HK-2 (cell line): ENCODE results near the gene PRKCD.

ENCODE experiments used
- DNase-seq: peaks from one replicate; pipeline ENCODE4 v3.0.0-alpha.2; 2018; ENCODE audit not compliant: unreplicated experiment

The PRKCD gene

GRCh38 chr3:53170325-53171063, 9.5 kb downstream of the PRKCD start:
- DNase-seq: no peak

GRCh38 chr3:53171064-53171418, 10.0 kb downstream of the PRKCD start:
- DNase-seq: no peak

DNA sequence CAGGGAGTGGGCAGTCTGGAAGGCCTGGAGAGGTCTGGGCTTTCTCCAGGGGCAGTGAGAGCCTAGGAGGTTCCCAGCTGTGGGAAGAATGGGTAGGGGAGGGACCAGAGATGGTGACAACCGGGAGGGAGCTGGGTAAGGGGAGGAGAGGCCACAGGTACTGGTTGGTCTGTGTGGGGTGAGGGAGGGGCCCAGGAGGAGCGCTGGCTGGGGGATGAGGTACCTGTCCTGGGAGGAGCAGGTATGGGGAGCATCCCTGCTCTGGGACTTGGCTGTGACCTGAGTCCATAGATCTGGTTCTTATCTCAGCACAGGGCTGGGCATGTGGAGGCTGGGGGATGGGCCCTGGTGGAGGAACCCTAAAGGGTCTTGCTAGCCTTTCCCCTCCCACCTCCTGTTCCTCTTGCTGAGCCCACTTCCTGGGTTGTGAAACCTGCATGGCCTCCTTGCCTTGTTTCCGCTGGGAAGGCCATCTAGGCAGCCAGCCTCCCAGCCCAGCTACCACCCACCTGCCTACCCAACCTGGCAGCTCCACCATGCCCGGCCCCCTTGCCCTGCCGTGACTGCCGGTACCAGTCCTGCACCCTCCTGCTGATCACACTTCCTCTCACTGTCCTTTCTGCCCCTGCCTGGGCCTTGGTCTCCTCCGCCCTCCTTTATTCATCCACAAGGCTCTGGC, 11.0 kb downstream of the PRKCD start:
- DNase-seq: no peak

DNA sequence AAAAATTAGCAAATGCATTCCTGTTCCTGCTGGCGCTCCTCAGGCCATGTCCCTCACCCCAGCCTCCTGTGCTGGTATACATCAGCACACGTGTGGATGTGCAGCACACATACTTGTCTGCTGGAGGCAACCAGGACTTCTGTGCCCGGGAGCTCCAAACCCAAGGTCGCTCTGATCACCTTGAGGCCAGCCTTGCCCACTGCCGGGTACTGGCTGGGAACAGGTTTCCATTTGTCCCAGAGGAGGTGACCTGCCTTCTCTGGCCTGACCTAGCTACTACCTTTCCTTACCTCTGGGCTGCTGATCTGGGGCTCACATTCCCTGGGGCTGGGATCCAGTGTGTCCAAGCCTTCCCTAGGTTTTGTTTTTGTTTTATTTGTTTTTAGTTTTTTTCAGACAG, 12.1 kb downstream of the PRKCD start:
- no peak for DNase-seq

- no peak for DNase-seq
Measured at GRCh38 chr3:53174346-53175250, 13.6 kb downstream of the PRKCD start.

- DNase-seq: no peak
Measured at GRCh38 chr3:53175613-53176540, 14.9 kb downstream of the PRKCD start.

DNA sequence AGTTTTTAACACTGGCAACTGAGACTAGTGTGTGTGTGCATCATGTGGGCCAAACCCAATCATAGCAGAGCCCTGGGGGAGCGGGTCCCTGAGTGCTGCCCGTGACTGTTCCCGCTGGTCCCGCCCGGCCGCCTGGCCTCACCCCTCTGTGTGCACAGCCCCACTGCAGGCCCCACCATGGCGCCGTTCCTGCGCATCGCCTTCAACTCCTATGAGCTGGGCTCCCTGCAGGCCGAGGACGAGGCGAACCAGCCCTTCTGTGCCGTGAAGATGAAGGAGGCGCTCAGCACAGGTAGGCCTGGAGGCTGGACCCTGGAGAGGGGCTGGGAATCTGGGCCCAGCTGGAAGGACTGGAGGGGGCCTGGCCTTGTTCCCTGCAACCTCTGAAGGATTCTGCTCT, 17.2 kb downstream of the PRKCD start:
- no peak for DNase-seq

DNA sequence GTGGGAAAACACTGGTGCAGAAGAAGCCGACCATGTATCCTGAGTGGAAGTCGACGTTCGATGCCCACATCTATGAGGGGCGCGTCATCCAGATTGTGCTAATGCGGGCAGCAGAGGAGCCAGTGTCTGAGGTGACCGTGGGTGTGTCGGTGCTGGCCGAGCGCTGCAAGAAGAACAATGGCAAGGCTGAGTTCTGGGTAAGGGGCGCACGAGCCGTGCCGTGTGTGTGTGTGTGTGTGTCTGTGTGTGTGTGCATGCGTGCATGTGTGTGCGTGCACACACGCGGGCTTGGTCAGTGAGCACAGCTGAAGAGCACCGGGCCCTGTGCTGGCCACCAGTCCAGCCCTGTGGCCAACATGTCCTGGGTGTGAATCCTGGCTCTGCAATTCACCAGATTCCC, 18.6 kb downstream of the PRKCD start:
- no peak for DNase-seq

GRCh38 chr3:53180305-53181023, 19.5 kb downstream of the PRKCD start:
- DNase-seq: no peak

DNA sequence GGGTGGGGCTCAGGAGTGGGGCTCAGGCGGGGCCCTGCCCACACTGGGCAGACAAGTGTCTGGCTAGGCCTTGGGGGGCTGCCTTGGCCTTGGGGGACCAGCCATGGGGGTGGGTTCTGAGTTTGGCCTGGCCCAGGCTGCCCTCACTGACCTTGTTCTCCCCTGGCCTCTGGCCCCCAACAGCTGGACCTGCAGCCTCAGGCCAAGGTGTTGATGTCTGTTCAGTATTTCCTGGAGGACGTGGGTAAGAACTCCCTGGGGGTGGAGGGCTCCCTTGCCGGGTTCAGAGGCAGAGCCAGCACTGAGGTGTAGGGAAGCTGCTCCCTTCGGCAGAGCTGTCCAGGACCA, 20.0 kb downstream of the PRKCD start:
- DNase-seq: no peak

DNA sequence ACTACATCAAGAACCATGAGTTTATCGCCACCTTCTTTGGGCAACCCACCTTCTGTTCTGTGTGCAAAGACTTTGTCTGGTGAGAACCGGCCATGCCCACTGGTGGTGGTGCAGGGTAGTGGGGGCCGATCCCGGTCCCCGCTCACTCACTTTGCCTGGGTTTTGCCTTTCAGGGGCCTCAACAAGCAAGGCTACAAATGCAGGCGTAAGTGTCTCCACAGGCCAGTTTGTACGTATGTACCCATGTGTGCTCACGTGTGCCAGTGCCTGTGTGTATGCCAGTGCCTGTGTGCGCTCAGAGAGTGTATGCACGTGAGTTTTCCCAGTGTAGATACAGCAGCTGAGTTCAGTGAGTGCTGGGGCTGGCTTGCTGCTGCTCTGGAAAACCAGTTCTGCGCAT, 20.5 kb downstream of the PRKCD start:
- no peak for DNase-seq

DNA sequence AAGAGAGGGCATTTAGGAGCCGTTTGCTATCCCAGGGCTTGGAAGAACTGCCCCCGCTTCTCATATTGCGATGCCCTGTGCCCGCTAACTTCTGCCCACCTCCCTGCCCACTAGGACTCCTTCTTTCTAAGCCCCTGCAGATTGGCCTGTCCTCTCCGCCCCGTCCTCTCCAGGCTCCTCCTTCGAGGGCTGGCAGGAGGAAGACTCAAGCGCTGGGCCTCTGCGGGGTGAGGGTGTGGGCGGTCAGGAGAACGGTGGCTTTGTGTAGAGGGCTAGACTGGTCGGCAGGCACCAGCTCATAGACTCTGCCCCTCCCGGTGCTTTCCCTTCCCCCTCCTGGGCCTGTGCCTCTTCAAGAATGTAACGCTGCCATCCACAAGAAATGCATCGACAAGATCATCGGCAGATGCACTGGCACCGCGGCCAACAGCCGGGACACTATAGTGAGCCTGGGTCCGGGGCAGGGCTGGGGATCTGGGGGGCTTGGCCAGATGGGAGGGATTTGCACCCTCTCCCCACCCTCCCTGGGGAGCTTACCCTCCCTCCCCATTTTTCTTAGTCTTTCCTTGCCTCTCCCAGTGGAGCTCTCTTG, 21.9 kb downstream of the PRKCD start:
- no peak for DNase-seq

- no peak for DNase-seq
Measured at GRCh38 chr3:53183514-53183913, 22.5 kb downstream of the PRKCD start.

GRCh38 chr3:53184701-53185100, 23.7 kb downstream of the PRKCD start:
- no peak for DNase-seq

- DNase-seq: no peak
Measured at GRCh38 chr3:53185761-53186465, 24.9 kb downstream of the PRKCD start.

DNA sequence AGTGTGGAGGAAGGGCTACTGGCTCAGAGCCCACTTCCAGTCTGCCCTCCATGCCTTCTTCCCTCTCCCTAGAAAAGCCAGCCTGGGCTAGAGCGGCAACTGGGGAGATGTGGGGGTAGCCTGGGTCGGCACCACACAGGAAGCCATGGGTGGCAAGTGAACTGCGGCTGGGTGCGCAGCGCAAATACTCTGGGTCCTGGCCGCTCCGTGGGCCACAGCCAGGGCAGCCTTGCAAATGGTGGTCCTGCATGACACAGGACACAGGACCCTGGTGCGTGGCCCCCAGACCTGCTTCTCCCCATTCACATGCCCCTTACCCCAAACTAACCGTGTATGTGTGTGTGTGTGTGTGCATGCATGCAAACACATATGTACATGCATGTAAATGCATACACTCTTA, 25.7 kb downstream of the PRKCD start:
- no peak for DNase-seq

DNA sequence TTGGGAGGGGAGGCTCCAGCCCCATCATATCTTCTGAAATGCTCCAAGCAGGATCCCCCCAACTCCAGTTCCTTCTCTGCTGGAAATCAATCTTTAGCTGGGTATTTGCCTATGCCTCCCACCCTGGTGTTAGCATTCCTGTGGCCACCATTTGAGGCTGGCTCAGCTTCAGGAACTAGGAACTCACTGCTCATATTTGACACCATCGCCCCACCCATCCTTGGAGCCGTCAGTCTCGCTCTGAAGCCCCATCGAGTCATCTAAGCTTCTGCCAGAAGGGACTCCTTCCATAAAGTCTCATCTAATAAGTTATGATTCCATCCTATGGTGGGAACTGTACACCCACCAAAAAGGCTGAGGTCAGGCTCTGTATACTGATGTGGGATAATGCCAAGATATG, 26.4 kb downstream of the PRKCD start:
- DNase-seq: no peak

DNA sequence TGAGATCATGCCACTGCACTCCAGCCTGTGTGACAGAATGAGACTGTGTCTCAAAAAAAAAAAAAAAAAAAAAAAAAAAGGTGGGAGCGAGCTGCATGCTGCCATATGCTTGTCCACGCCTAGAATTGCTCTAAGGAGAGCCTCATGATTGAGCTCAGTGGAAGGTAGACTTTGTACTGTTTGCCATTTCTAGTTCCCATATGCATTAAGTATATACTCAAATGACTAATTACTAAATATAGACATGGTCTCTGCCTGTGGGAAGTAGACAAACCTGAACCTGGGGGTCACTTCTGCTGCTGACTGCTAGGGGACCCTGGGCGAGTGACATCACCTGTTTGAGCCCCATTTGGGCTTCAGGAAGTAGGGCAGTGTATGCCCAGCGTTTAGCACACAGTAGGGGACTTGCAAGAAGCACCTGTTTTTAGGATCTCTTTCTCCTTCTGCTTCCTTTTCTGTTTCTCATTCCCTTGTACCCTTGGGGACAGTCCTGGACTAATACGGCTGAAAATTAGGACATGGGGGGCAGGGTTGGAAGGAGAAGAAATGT, 27.2 kb downstream of the PRKCD start:
- no peak for DNase-seq

DNA sequence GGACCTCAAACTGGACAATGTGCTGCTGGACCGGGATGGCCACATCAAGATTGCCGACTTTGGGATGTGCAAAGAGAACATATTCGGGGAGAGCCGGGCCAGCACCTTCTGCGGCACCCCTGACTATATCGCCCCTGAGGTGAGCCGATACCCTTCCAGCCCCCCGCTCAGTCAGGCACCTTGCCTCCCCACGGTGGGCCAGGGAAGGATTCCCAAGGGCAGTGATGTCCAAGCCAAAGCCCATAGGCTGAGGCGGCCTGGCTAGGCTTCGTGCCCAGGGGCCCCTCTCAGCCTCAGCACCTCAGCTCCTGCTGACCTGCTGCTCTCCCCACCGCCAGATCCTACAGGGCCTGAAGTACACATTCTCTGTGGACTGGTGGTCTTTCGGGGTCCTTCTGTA, 27.7 kb downstream of the PRKCD start:
- no peak for DNase-seq

DNA sequence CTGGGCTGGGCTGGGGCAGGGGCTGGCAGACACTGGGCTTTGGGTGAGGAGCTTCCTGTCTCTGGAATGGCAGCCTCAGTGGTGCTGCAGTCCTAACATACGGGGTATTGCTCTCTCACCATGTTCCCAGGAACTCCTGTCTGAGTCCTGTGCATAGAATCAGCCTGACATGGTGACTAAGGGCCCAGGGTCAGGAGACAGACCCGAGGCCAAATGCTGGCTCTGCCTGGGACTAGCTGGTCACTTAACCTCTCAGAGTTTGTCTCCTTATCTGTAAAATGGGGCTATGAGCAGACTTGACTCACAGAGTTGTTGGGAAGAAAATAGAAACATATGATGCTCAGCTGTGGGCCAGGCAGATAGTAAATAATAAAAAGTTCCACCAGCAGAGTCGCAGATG, 28.3 kb downstream of the PRKCD start:
- DNase-seq: no peak
